ENCODE results near the gene RPLP2.

- TF ChIP-seq CTCF (IDR thresholded peaks at IDR 0.05) (no peak), POLR2AphosphoS5 (IDR thresholded peaks at IDR 0.05) (no peak), POLR2A (IDR thresholded peaks at IDR 0.05) (no peak)
These were observed 43.4 kb upstream of the RPLP2 start for GRCh38 chr11:766106-766935.
